GM23338 (cell line): Measurements from ENCODE around the gene C1RL. TPM values are rescaled to one million over a fixed set of nuclear protein-coding genes. Genes with fewer than 3 reads are reported as not detected.

Source experiments
- ATAC-seq: fragments of 200-7000 bp; cut with Tn5 transposase; 3 replicates; pipeline ENCODE4 v1.9.1; 2020
- DNase-seq: peaks from one replicate; pipeline ENCODE4 v3.0.0-alpha.2; 2015; ENCODE audit warnings: low spot score
- H2AFZ ChIP-seq: fragments of 200-600 bp; sonication (generic); 2 replicates; pipeline ENCODE4 v1.8.0; 2016; ENCODE audit warnings: antibody characterized with exemption, mild to moderate bottlenecking, moderate library complexity
- H3F3A ChIP-seq: fragments of 200-600 bp; sonication (generic); replicated peaks from 2 replicates; pipeline ENCODE4 v1.8.0; 2017; ENCODE audit warnings: antibody characterized with exemption, mixed run types, low read depth
- H3K27ac ChIP-seq: fragments of 200-600 bp; sonication (generic); 2 replicates; pipeline ENCODE4 v1.6.1; 2016; ENCODE audit warnings: low read depth
- H3K27me3 ChIP-seq: fragments of 200-600 bp; sonication (generic); 2 replicates; pipeline ENCODE4 v1.8.0; 2016; ENCODE audit warnings: mild to moderate bottlenecking, mixed run types, moderate library complexity; ENCODE audit not compliant: insufficient read depth
- H3K36me3 ChIP-seq: fragments of 200-600 bp; sonication (generic); 2 replicates; pipeline ENCODE4 v1.8.0; 2016; ENCODE audit warnings: mild to moderate bottlenecking; ENCODE audit not compliant: insufficient read depth
- H3K4me1 ChIP-seq: fragments of 200-600 bp; sonication (generic); 2 replicates; pipeline ENCODE4 v1.8.0; 2016; ENCODE audit warnings: mild to moderate bottlenecking, moderate library complexity; ENCODE audit not compliant: insufficient read depth
- H3K4me2 ChIP-seq: fragments of 200-600 bp; sonication (generic); 2 replicates; pipeline ENCODE4 v1.7.1; 2017; ENCODE audit warnings: mixed run types
- H3K4me3 ChIP-seq: fragments of 200-600 bp; sonication (generic); 2 replicates; pipeline ENCODE4 v1.6.1; 2016; ENCODE audit warnings: mixed run types
- H3K79me2 ChIP-seq: fragments of 200-600 bp; sonication (generic); replicated peaks from 2 replicates; pipeline ENCODE4 v1.8.0; 2017; ENCODE audit warnings: mild to moderate bottlenecking; ENCODE audit not compliant: insufficient read depth
- H3K9me2 ChIP-seq: fragments of 200-600 bp; sonication (generic); 2 replicates; pipeline ENCODE4 v1.8.0; 2017; ENCODE audit not compliant: insufficient read depth
- H4K20me1 ChIP-seq: fragments of 200-600 bp; sonication (generic); replicated peaks from 2 replicates; pipeline ENCODE4 v1.8.0; 2017; ENCODE audit warnings: mild to moderate bottlenecking; ENCODE audit not compliant: insufficient read depth
- H3K27ac Mint-ChIP-seq: 2 replicates; pipeline ENCODE4 v1.8.0; 2020; ENCODE audit warnings: inconsistent platforms, mild to moderate bottlenecking, moderate library complexity, mixed read lengths
- H3K27me3 Mint-ChIP-seq: 3 replicates; pipeline ENCODE4 v1.8.0; 2022; ENCODE audit warnings: low read depth, mild to moderate bottlenecking, moderate library complexity, mixed read lengths, inconsistent platforms; ENCODE audit not compliant: insufficient read depth, poor library complexity
- H3K36me3 Mint-ChIP-seq: 3 replicates; pipeline ENCODE4 v1.8.0; 2021; ENCODE audit warnings: low read depth, mild to moderate bottlenecking, inconsistent platforms, moderate library complexity, mixed read lengths
- H3K4me1 Mint-ChIP-seq: 3 replicates; pipeline ENCODE4 v1.8.0; 2020; ENCODE audit warnings: mild to moderate bottlenecking, inconsistent platforms, mixed read lengths
- H3K4me3 Mint-ChIP-seq: 3 replicates; pipeline ENCODE4 v1.8.0; 2021; ENCODE audit warnings: moderate library complexity, mild to moderate bottlenecking, inconsistent platforms, mixed read lengths
- H3K9me3 Mint-ChIP-seq: 3 replicates; pipeline ENCODE4 v1.8.0; 2020; ENCODE audit warnings: moderate library complexity, mild to moderate bottlenecking, inconsistent platforms, mixed read lengths
- CTCF ChIP-seq, 2 experiments: fragments of 200-600 bp in 1 of 2; sonication (generic) in 1 of 2; conservative IDR thresholded peaks; 2 replicates each; pipeline versions ENCODE4 v1.5.1 to v1.6.1; 2016 to 2017; ENCODE audit warnings: antibody characterized with exemption in 2 of 2, low read depth in 2 of 2, mild to moderate bottlenecking in 2 of 2, moderate library complexity in 1 of 2
- ETS1 ChIP-seq: IDR thresholded peaks from 2 replicates; pipeline ENCODE4 v1.6.1; 2016; ENCODE audit warnings: antibody characterized with exemption
- EZH2phosphoT487 ChIP-seq: fragments of 200-600 bp; sonication (generic); IDR thresholded peaks from one replicate; pipeline ENCODE4 v1.8.1; 2018; ENCODE audit warnings: antibody characterized with exemption; ENCODE audit not compliant: unreplicated experiment
- JUNB ChIP-seq: IDR thresholded peaks from one replicate; pipeline ENCODE4 v1.6.1; 2016; ENCODE audit warnings: antibody characterized with exemption; ENCODE audit not compliant: unreplicated experiment
- NANOG ChIP-seq: IDR thresholded peaks from 2 replicates; pipeline ENCODE4 v1.6.1; 2016; ENCODE audit warnings: antibody characterized with exemption, borderline replicate concordance
- POLR2AphosphoS5 ChIP-seq: IDR thresholded peaks from 2 replicates; pipeline ENCODE4 v1.6.1; 2016; ENCODE audit warnings: antibody characterized with exemption, low read depth
- REST ChIP-seq: IDR thresholded peaks from one replicate; pipeline ENCODE4 v1.6.1; 2018; ENCODE audit warnings: antibody characterized with exemption; ENCODE audit not compliant: unreplicated experiment
- STAT1 ChIP-seq: IDR thresholded peaks from one replicate; pipeline ENCODE4 v1.6.1; 2016; ENCODE audit warnings: antibody characterized with exemption; ENCODE audit not compliant: unreplicated experiment
- ZNF331 ChIP-seq: fragments of 250-450 bp; sonication (Bioruptor Pico); IDR thresholded peaks from 2 replicates; pipeline ENCODE4 v1.5.0; 2020; ENCODE audit warnings: low read depth, mild to moderate bottlenecking, moderate library complexity
- ZNF462 ChIP-seq: fragments of 250-450 bp; sonication (Bioruptor Pico); IDR thresholded peaks from 2 replicates; pipeline ENCODE4 v1.5.0; 2020; ENCODE audit warnings: mild to moderate bottlenecking, moderate library complexity
- polyA plus RNA-seq: library from polyadenylated mRNA; unstranded; fragments of >200 nt; fragmentation: Nextera tagmentation; extraction: Ambion mirVana; gene quantifications from 2 replicates; pipeline ENCODE4 v1.2.1, GENCODE V29; 2016
- total RNA-seq: library from RNA; depleted of rRNA; stranded (reverse); fragments of >200 nt; shearing (Covaris generic); gene quantifications from 2 replicates; pipeline ENCODE4 v1.2.3, GENCODE V29; 2014

C1RL gene
- total and polyA plus RNA-seq, 2 experiments from 2014 or later: 7.3 to 8.8 TPM

- TF ChIP-seq ZNF462 (CRISPR knock-in tag): no peak
These were observed 2.9 kb downstream of the C1RL start (continued) for GRCh38 chr12:7106082-7106481.

- Histone ChIP-seq H3K27me3 (no peaks in the 10 kb centered on the region), H3K36me3 (no peaks in the 10 kb centered on the region), H3K79me2 (peaks cover 14% of the 10 kb centered on the region; the same call in 1 of the 2 replicates), H4K20me1 (no peaks in the 10 kb centered on the region; the same call in none of the 2 replicates), H3K4me1 (peaks cover 5% of the 10 kb centered on the region), H3K4me2 (no peak overlapping the region), H3K4me3 (no peak overlapping the region), H3K9me2 (no peaks in the 10 kb centered on the region), H2AFZ (no peak overlapping the region), H3F3A (no peaks in the 10 kb centered on the region), H3K27ac (no peak overlapping the region)
- peaks cover 11% of the 10 kb centered on the region; the same call in 2 of the 3 replicates for H3K4me1 Mint-ChIP-seq
- peaks cover 11% of the 10 kb centered on the region for H3K27me3 Mint-ChIP-seq
- no peak overlapping the region for H3K27ac Mint-ChIP-seq
- DNase-seq: no peak
- H3K36me3 Mint-ChIP-seq: peaks cover 28% of the 10 kb centered on the region
- peaks cover 16% of the 10 kb centered on the region for H3K9me3 Mint-ChIP-seq
- no peak for ATAC-seq
- H3K4me3 Mint-ChIP-seq: no peak overlapping the region
- TF ChIP-seq NANOG: no peak
- TF ChIP-seq POLR2AphosphoS5: no peak
- no peak for TF ChIP-seq REST
- no peak for TF ChIP-seq STAT1
- no peak for TF ChIP-seq EZH2phosphoT487
- TF ChIP-seq ZNF331 (CRISPR knock-in tag): no peak
- TF ChIP-seq ETS1: no peak
- TF ChIP-seq JUNB: no peak
- no peak for TF ChIP-seq CTCF (conservative IDR thresholded peaks at IDR 0.05; ENCODE audit: low read depth in 2 of 2)
These were observed 5.0 kb downstream of the C1RL start for GRCh38 chr12:7103837-7104584.
